Endothelial cell of umbilical vein (primary cell): ENCODE data around the gene SH3BP2. TPM values are rescaled to one million over a fixed set of nuclear protein-coding genes. Genes with fewer than 3 reads are reported as not detected.

Experiments
- BruUV-seq: library from RNA; stranded (reverse); fragments of 400-500 nt; replicated peaks from 2 replicates; lab custom pipeline; 2021; lab: Mats Ljungman, UMichigan
- CTCF ChIA-PET: fragments of 300-600, 350-600 bp; sonication (Branson Sonifier 250); formaldehyde crosslinking; loops from one replicate; lab custom pipeline; 2021; ENCODE audit warnings: antibody characterized with exemption, inconsistent platforms; lab: Charles Lee
- POLR2A ChIA-PET: fragments of 300-600, 350-600 bp; sonication (Branson Sonifier 250); formaldehyde crosslinking; loops from one replicate; lab custom pipeline; 2021; ENCODE audit warnings: antibody characterized with exemption, inconsistent platforms; lab: Charles Lee
- DNase-seq: peaks from one replicate; pipeline ENCODE4 v3.0.0-alpha.2; 2011; ENCODE audit warnings: low read depth, low spot score
- FAIRE-seq: peaks from 2 replicates; lab custom pipeline; 2011; peaks lifted over from hg19 to GRCh38; lab: Jason Lieb, UNC
- H2AFZ ChIP-seq: 2 replicates; pipeline ENCODE4 v1.6.0; 2012; ENCODE audit warnings: low read depth, low read length, control low read depth, inconsistent platforms
- H3K27ac ChIP-seq: 2 replicates; pipeline ENCODE4 v1.5.1; 2011; ENCODE audit warnings: low read depth, mild to moderate bottlenecking, control low read depth, low read length, moderate library complexity; ENCODE audit not compliant: insufficient read depth
- H3K27me3 ChIP-seq, 2 experiments: 2 replicates each; pipeline versions ENCODE4 v1.6.0 to v1.6.1; 2011; ENCODE audit warnings: low read length in 2 of 2, mixed read lengths in 1 of 2; ENCODE audit not compliant: control insufficient read depth in 2 of 2, insufficient read depth in 2 of 2
- H3K36me3 ChIP-seq, 2 experiments: 2 replicates in 1 of 2; 3 replicates in 1 of 2; pipeline ENCODE4 v1.5.1; 2011; ENCODE audit warnings: low read length in 2 of 2, mild to moderate bottlenecking in 1 of 2, moderate library complexity in 1 of 2; ENCODE audit not compliant: control insufficient read depth in 2 of 2, insufficient read depth in 2 of 2; ENCODE audit errors: extremely low read depth in 1 of 2
- H3K4me1 ChIP-seq: 3 replicates; pipeline ENCODE4 v1.5.1; 2011; ENCODE audit warnings: mild to moderate bottlenecking, low read length; ENCODE audit not compliant: control insufficient read depth, insufficient read depth; ENCODE audit errors: extremely low read depth
- H3K4me2 ChIP-seq: 2 replicates; pipeline ENCODE4 v1.6.1; 2011; ENCODE audit warnings: low read length, control low read depth, mixed read lengths; ENCODE audit not compliant: insufficient read depth
- H3K4me3 ChIP-seq, 3 experiments: fragments of 200-600 bp in 1 of 3; sonication (generic), shearing (Covaris generic) in 1 of 3; replicated peaks in 1 of 3; 2 replicates each; pipeline ENCODE4 v1.5.1; 2011 to 2016; ENCODE audit warnings: control low read depth in 3 of 3, low read length in 3 of 3, mild to moderate bottlenecking in 2 of 3, inconsistent platforms in 1 of 3, low read depth in 1 of 3, moderate library complexity in 1 of 3; ENCODE audit not compliant: insufficient read depth in 1 of 3
- H3K79me2 ChIP-seq: 2 replicates; pipeline ENCODE4 v1.6.0; 2012; ENCODE audit warnings: low read length, inconsistent platforms; ENCODE audit not compliant: control insufficient read depth, insufficient read depth
- H3K9ac ChIP-seq: replicated peaks from 2 replicates; pipeline ENCODE3; 2011; ENCODE audit warnings: low read length, control low read depth; ENCODE audit not compliant: insufficient read depth; ENCODE audit errors: extremely low read depth
- H3K9me1 ChIP-seq: replicated peaks from 3 replicates; pipeline ENCODE4 v1.6.0; 2011; ENCODE audit warnings: mild to moderate bottlenecking, low read length; ENCODE audit not compliant: control insufficient read depth, insufficient read depth; ENCODE audit errors: extremely low read depth
- H3K9me3 ChIP-seq: replicated peaks from 2 replicates; pipeline ENCODE4 v1.5.1; 2012; ENCODE audit warnings: low read length, inconsistent platforms; ENCODE audit not compliant: control insufficient read depth, insufficient read depth
- H4K20me1 ChIP-seq: replicated peaks from 2 replicates; pipeline ENCODE3; 2011; ENCODE audit warnings: mild to moderate bottlenecking, low read length; ENCODE audit not compliant: control insufficient read depth, insufficient read depth; ENCODE audit errors: extremely low read depth
- EZH2 ChIP-seq: IDR thresholded peaks from 2 replicates; pipeline ENCODE4 v1.6.1; 2012; ENCODE audit warnings: borderline replicate concordance, low read depth, mild to moderate bottlenecking, moderate library complexity, low read length, inconsistent platforms; ENCODE audit not compliant: severe bottlenecking
- FOS ChIP-seq: IDR thresholded peaks from 2 replicates; pipeline ENCODE4 v1.6.1; 2011; ENCODE audit warnings: mild to moderate bottlenecking, low read length, moderate library complexity, borderline replicate concordance; ENCODE audit not compliant: insufficient read depth
- GATA2 ChIP-seq: IDR thresholded peaks from 2 replicates; pipeline ENCODE4 v1.7.0; 2011; ENCODE audit warnings: low read depth, mild to moderate bottlenecking, moderate library complexity, mixed read lengths, low read length; ENCODE audit not compliant: insufficient read length, insufficient read depth
- JUN ChIP-seq: IDR thresholded peaks from 2 replicates; pipeline ENCODE4 v1.6.1; 2011; ENCODE audit warnings: borderline replicate concordance, low read depth; ENCODE audit not compliant: insufficient read length, insufficient read depth
- MAX ChIP-seq: IDR thresholded peaks from 2 replicates; pipeline ENCODE4 v1.6.1; 2011; ENCODE audit not compliant: insufficient read depth, insufficient read length
- POLR2A ChIP-seq: IDR thresholded peaks from 2 replicates; pipeline ENCODE4 v1.6.1; 2012; ENCODE audit warnings: low read depth, mild to moderate bottlenecking, control low read depth, low read length
- POLR2AphosphoS5 ChIP-seq: IDR thresholded peaks from 2 replicates; pipeline ENCODE4 v1.6.1; 2012; ENCODE audit warnings: low read depth, mild to moderate bottlenecking, control low read depth, low read length, moderate library complexity; ENCODE audit not compliant: insufficient read depth
- dilution Hi-C: fragments of 300-500 bp; cut with MboI; formaldehyde crosslinking; loops from one replicate; pipeline ENCODE4 v1.15.0; 2019; ENCODE audit warnings: low sequenced_read_pairs; ENCODE audit not compliant: extremely low pct_ligation_motif_present
- intact Hi-C: fragments of 100-400 bp; cut with micrococcal nuclease; formaldehyde crosslinking; loops from one replicate; pipeline ENCODE4 v1.10.0; 2022
- polyA plus RNA-seq, 4 experiments: library from polyadenylated mRNA; depleted of rRNA in 3 of 4; stranded (reverse) in 3 of 4; unstranded in 1 of 4; fragments of >200 nt; gene quantifications; 2 replicates each; pipeline versions ENCODE4 v1.2.1 to v1.2.3, GENCODE V29; 2011 to 2012; ENCODE audit warnings: missing spikeins in 1 of 4
- total RNA-seq: library from RNA; stranded (reverse); gene quantifications from 2 replicates; pipeline ENCODE4 v1.2.3, GENCODE V29; 2021
- TF ChIP-seq, protein P1 (sequence below), 2 donors: IDR thresholded peaks; 1 replicate in 1 of 2; 2 replicates in 1 of 2; pipeline ENCODE4 v1.5.1; 2011; ENCODE audit warnings: low read length in 2 of 2, mild to moderate bottlenecking in 2 of 2, moderate library complexity in 2 of 2, control low read depth in 1 of 2, inconsistent platforms in 1 of 2, low read depth in 1 of 2; ENCODE audit not compliant: insufficient read depth in 1 of 2; ENCODE audit errors: extremely low read depth in 1 of 2

Gene SH3BP2
- total and polyA plus RNA-seq, 2 donors (not counting 3 experiments of a cell fraction or from before 2014, with no cell fraction given) = 69.2 to 73.9 TPM

- intact Hi-C loops = no loop called here
- H2AFZ ChIP-seq = no peak overlapping the region
- POLR2A ChIA-PET = no interaction called here
Measured at GRCh38 chr4:2787230-2788100, 5.4 kb upstream of the SH3BP2 start.

More at GRCh38 chr4:2787230-2788100, 5.4 kb upstream of the SH3BP2 start:
- no TSS peak for BruUV-seq
- no peak overlapping the region for H3K4me3 ChIP-seq
- no peaks in the 10 kb centered on the region for H3K9me3 ChIP-seq
- H3K27ac ChIP-seq = no peak overlapping the region
- CTCF ChIA-PET = interaction anchor here (0.6 kb wide), 1 partner anchor 144 kb away, joined by 3 read pairs; no protein-coding TSS in a partner anchor
- no peaks in the 10 kb centered on the region for H3K4me1 ChIP-seq
- peaks cover 3 to 8% of the 10 kb centered on the region in 2 experiments for H3K27me3 ChIP-seq
- no peaks in the 10 kb centered on the region for H3K36me3 ChIP-seq
- no peak overlapping the region for H3K9ac ChIP-seq
- DNase-seq (no peak), FAIRE-seq (no peak)
- no peaks in the 10 kb centered on the region for H3K9me1 ChIP-seq
- H4K20me1 ChIP-seq = no peaks in the 10 kb centered on the region
- no peaks in the 10 kb centered on the region for H3K79me2 ChIP-seq
- dilution Hi-C loops = no loop called here
- TF ChIP-seq POLR2A = no peak
- TF ChIP-seq FOS = no peak
- TF ChIP-seq, protein P1, sequence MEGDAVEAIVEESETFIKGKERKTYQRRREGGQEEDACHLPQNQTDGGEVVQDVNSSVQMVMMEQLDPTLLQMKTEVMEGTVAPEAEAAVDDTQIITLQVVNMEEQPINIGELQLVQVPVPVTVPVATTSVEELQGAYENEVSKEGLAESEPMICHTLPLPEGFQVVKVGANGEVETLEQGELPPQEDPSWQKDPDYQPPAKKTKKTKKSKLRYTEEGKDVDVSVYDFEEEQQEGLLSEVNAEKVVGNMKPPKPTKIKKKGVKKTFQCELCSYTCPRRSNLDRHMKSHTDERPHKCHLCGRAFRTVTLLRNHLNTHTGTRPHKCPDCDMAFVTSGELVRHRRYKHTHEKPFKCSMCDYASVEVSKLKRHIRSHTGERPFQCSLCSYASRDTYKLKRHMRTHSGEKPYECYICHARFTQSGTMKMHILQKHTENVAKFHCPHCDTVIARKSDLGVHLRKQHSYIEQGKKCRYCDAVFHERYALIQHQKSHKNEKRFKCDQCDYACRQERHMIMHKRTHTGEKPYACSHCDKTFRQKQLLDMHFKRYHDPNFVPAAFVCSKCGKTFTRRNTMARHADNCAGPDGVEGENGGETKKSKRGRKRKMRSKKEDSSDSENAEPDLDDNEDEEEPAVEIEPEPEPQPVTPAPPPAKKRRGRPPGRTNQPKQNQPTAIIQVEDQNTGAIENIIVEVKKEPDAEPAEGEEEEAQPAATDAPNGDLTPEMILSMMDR (IDR thresholded peaks at IDR 0.05; ENCODE audit: extremely low read depth in 1 of 2, insufficient read depth in 1 of 2, low read depth in 1 of 2, low read length in 2 of 2) = no peak
- no peak for TF ChIP-seq GATA2
- no peak for TF ChIP-seq EZH2
- no peak for TF ChIP-seq POLR2AphosphoS5
- TF ChIP-seq MAX = no peak
- no peak for TF ChIP-seq JUN
- H3K4me2 ChIP-seq = no peak overlapping the region
